ENCODE measurements around the gene SLC43A2.

The SLC43A2 gene

DNA sequence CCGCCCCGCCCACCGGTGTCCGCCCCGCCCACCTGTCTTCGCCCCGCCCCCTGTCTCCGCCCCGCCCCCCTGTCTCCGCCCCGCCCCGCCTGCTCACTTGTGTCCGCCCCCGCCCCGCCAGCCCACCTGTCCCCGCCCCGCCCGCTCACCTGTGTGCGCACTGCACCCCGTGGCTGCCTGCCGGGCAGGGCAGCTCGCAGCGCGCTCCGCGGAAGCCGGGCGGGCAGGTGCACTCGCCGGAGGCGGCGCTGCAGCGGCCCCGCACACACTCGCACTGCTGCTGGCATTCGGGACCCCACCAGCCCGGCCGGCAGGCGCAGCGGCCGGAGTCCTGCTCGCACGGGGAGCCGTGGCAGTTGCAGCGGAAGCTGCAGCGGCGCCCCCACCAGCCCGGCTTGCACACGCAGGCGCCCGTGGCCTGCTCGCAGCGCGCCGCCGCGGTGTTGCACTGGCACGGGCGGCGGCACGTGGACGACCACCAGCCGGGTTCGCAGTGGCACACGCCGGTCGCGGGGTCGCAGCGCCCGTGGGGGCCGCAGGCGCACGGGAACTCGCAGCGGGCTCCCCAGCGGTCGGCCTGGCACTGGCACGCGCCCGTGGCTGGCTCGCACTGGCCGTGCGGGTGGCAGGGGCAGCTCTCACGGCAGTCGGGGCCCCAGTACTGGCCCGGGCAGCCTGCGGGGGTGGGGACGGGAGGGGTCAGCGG lies 14.8 kb upstream of the SLC43A2 start:
- DNase-seq, result peak; percentile 55

DNA sequence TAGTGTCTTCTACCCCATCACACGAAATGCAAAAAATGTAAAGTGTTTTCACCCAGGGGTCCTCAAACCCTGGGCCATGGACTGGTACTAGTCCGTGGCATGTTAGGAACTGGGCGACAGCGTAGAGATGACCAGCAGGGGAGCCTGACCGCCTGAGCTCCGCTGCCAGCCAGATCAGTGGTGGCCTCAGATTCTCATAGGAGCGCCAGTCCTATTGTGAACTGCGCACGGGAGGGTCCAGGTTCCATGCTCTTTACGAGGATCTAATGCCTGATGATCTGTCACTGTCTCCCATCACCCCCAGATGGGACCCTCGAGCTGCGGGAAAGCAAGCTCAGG lies 12.4 kb upstream of the SLC43A2 start:
- no peak for DNase-seq

DNA sequence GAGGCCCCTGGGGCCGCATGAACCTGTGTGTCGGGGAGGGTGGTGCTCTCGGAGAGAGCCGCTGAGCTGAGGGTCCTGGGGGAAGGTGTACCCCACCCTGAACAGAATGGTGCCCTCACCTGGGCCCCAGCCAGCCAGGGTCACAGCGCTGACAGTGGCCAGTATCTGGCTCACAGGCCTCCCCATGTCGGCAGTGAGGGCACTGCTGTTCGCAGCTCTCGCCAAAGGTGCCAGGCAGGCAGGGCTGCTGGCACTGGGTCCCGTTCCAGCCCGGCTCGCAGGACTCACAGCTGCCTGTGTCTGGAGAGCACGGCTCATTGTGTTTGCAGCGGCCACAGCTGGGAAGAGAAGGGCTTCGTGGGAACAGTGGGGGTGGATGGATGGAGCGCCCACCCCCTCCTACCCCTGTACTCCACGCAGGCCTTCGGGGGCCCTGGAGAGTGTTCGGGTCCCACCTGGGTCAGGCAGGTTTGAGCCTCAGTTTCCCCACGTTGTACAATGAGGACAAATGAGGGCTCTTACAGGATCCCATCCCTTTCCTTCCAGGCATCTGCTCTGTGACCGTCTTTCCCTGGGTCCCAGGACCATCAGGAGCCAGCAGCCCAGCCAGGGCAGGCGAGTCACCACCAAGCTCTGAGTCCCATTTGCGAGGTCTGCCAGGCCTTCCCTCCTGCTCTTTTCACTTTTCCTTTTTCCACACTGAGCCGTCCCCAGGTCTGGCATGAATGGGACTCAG lies 11.9 kb upstream of the SLC43A2 start:
- no peak for DNase-seq

DNA sequence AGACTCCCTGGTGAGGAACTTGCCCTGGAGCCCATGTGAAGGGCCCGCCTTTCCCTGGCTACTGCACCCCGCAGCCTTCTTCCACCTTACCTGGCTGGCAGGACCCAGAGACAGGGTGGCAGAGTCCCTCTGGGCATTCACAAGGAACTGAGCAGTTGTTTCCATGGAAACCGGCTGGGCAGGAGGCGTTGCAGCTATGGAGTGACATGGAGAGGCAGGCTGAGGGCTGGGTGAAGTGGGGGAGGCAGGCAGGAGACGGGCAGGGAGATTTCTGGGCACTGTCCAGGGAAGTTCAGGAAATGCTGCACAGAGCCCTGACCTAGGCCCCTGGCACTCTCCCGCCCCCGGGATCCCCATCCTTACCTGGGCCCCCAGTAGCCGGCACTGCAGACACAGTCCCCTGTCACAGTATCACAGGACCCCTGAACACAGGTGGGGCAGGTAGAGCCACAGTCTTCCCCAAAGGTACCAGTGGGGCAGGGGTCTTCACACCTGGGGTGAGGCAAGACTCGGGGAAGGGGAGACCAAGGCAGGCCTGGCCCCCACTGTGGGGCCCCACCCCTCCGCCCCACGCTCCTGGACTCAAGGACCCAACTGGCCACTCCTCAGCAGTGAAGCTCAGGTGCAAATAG lies 11.0 kb upstream of the SLC43A2 start:
- DNase-seq, result no peak

DNA sequence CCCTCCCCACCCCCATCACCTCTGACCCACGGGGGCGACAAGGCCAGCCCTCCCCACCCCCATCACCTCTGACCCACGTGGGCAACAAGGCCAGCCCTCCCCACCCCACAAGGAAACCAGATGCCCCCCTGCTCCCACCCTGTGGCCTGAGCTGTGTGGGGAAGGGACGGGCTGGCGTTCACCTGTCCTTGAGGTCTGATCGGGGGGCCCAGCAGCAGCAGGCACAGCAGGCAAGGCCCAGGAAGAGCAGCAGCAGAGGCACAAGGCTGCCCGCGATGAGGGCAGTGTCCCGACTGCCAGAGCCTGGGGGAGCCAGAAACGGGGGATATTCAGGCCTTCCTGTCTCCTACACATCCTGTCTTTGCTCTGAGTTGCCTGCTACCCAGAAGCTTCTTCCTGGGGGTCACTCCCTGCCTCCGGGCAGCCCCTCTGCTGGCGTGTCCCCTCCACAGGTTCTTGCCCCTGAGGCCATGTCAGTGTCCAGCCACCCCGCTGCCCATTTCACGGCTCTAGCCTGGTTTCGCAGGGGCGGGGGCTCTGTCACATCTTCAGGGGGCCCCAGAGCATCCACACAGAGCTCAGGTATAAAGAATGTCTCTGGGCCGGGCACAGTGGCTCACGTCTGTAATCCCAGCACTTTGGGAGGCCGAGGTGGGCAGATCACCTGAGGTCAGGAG lies 10.1 kb upstream of the SLC43A2 start:
- DNase-seq, result no peak

DNA sequence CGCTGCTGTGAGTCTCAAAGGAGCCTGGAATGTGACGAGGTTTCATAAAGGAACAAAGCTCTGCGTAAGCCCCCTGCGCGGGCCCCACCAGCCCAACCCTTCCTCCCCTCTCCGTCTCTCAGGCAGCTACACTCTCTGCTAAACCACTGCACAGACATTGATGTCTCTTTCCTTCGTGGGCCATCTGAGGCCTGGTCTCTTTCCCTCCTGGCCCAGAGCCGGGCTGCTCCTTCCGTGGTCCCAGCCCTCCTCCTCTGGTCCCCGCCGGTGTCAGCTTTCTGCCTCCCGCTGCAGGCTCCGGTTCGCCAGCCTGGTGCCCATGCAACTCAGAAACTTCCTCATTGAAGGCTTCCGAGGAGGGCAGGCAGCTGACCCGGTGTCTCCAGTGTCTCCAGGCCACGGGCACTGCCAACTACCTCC lies 9.5 kb upstream of the SLC43A2 start:
- DNase-seq, result no peak

DNA sequence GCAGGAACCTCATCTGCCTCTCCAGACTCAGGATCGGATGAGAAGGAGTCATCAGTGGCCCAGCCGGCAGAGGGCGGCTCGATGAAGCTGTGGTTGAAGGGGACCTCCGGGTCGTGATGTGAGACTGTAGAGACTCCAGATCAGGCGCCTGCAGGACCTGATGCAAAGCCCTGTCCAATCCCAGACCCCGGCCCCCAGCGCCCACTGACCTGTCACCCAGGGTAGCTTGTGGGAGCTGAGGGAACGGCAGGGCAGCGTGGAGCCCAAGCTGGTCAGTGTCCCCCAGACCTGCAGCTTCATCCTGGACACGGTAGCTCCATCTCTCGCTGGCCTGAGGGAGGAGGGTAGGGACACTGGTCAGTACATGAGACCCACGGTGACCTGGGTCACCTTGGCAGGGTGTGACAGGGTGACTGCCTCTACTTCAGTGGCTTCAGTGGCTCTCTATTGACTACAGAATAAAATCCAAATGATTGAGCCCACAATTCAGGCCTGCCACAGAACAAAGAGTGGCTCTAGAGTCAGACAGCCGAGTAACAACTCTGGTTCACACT lies 8.2 kb upstream of the SLC43A2 start:
- no peak for DNase-seq

DNA sequence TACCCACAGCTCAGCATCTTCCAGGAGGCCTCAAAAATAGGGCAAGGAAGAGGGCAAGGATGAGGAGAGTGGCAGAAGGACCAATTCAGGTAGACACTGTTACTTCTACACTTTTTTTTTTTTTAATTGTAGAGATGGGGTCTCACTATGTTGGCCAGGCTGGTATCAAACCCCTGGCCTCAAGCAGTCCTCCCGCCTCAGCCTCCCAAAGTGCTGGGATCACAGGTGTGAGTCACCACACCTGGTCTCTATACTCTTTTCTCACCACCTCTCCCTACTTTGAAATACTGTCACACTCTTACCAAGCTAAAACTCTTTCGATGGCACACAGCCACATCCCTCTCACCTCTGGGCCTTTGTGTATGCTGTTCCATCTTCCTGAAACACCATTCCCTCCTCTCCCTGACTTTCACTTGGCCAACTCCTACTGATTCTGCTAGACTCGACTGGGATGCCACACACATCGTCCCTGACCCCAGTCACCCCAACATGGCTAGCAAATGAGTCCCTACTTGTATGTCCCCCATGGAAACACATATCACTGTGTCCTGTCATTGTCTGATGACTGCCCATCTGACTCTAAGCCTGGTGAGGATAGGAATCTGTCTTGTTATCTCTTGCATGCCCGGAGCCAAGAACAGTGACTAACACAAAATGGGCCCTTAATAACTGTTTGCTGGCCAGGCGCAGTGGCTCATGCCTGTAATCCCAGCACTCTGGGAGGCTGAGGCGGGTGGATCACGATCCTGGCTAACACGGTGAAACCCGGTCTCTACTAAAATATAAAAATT lies 7.2 kb upstream of the SLC43A2 start:
- DNase-seq, result no peak

DNA sequence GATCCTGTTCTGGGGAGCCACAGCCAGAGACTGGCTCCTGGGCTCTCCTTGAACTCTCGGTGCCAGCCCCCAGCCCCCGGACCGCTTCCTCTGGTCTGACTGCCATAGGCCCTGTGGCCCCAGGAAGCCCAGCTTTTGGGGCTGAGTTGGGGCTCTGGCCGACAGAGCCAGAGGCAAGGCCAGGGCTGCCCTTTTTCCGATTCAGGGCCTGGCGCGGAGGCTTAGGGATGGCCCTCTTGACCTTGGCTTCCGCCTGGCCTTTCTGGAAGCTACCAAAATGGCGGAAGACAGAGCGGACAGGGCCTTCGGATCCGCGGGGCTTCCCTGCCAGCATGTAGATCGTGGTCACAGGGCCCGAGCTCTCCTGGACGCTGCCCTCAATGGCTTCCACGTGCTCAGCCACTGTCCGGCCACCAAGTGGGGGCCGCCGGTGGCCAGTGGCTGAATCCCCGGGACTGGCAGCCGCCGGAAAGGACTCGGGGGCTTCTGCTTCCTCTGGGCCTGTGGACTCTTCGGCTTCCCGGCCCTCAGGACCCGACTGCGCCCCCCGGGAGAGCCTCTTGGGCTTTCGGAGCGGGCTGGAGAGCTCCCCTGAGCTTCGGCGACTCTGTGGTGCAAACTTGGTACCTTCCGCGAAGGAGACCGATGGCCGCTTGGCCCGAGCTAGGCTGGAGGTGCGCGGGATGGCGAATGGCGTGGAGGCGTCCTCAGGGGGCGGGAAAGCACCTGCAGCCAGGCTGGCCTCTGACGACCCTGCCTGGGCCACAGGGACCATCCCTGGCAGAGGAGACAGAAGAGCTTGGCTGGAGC lies 6.4 kb upstream of the SLC43A2 start:
- no peak for DNase-seq

DNA sequence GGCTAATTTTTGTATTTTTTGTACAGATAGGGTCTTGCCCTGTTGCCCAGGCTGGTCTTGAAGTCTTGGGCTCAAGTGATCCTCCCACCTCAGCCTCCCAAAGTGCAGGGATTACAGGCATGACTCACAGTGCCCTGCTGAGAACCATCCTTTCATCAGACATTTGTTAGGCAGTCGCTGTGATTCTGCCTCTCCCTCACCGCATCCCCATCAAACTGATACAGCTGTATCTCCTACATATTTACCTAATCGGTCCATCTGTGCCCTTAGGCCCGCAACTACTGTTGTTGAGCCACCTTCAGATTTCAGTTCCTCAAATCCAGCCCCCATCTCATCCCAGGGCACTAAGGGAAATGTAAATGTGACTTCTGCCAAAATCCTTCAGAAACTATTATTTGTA lies 2.0 kb upstream of the SLC43A2 start:
- DNase-seq, result no peak

DNA sequence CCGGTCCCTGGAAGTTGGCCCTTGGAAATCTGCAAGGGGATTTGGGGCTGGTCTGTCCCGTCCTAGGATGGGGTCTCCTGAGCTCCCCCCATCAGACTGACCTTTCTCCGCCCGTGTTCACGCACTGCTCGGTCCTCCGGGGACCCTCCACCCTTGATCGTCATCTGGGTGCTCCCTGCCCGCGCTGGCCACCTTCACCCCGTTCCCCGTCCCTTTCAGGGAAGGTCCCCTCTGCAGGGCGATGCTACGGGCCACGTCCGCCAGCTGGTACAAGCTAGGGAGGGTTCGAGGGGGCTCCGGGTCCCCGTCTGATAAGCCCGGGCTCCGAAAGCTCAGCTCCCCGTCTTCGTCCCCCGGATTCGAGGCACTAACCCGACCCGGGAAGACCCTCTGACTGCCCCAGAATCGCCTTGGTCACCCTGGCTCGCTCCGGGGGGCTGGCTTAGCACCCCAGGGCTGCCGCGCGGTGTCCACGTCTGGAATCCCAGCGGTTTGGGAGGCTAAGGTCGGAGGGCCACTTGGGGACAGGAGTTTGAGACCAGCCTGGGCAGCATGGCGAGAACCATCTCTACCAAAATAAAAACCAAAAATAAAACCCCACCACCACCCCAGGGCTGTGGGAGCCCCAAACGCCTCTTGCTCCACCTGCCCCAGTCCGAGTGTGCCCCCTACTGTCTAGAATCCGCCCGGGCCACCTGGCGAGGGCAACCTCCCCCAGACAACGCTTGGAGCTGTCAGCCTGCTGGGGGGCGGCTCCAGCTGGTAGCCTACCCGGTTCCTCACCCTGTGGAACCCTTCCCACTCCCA lies 1.1 kb upstream of the SLC43A2 start:
- peak; percentile 74 for DNase-seq

DNA sequence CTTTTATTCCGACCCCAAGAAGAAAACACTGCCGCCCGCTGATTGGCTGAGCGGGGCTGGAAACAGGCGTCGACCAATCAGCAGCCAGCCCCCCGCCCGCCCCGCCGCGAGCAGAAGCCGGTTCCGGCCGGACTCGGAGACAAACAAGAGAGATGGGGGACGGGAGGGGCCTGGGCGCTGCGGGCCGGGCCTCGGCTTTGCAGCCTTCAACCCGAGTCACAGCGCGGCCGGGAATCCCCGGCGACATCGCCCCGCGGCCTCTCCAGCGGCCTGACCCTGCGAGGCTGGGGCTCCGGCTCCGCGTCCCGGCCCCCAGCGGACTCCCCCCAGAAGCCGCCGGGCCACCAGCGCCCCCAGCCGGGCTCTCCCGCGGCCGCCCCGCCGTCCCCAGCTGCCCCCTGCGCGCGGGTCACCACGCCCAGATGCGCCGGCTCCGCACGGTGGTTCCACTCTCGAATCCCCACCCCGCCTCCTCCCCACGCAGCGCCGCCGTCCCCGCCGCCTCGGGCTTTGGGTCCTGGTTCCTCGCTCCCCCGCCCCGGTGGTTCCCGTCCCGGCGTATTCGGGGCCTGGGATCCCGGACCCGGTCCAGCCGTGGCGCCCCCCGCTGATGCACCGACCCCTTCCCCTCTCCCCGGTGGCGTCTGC lies 346 bp upstream of the SLC43A2 start:
- DNase-seq, result peak; percentile 88

DNA sequence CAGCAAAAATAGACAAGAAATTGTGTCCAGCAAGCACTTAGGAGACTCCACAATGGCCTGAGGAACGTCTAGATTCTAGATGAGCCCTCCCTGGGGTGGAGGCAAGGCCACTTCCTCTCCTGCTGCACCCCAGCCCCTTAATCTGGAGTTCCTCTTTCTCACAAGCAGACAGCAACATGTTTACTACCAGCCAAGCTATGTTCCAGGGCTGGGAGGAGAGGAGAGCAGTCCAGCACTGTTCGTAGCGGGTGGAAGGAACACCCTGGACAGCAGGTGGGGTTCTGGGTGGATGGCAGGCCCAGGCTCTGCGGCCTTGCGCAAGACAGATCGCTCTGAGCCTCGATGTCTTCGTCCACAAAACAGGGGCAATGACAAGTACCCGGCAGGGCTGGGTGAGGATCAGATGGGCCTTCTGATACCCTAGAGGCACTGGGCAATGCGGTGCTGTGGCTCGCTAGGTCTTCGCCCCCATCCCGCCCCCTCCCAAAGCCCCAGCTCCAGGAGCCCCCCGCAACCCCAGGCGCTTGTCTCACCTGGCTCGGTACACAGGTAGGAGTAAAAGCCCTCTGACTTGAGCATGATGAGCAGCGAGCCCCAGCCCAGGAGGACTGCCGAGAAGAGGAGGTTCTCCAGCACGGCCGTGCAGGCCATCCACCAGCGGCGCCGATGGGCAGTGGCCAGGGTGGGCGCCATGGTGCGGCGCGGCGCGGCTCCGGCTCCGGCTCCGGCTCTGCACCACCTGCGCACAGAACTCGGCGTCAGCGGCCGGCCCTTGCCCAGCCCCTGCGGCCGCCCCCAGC lies 1.3 kb downstream of the SLC43A2 start:
- DNase-seq, result no peak

DNA sequence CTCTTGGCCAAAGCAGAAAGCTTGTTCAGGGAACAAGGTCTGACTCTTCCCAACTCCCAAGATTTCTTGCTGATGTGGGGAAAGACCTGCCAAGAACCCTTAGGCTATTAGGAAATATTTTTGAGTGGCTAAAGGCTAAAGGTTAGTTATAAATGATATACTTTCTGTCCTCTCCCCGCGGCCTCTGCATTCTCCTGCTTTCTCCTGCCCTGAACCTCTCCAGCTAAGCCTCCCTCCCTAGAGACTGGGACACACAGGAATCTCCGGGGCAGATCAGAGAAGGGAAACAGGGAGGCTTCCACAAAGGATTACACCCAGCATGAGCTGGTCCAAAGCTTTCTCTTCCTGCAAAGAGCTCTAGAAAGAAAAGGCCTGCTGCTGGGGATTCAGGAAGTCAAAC lies 2.3 kb downstream of the SLC43A2 start:
- DNase-seq, result no peak

DNA sequence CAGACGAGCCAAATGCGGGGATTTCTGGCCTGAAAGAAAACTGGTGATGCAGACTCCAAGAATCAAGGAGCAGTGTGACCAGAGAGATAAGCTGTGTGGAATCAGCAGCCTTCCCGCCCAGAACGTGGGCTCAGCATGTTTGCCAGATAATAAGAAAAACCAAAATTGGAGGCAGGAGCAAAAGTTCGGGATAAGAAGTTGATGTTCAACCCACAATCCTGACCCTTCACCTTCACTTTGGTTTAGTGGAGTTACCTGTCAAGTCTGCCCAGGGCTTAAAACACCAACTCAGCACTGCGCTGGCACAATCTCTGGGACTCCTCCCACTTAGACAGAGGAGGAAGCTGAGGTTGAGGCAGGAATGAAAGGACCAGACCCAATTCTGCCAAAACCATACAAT lies 3.1 kb downstream of the SLC43A2 start:
- no peak for DNase-seq

DNA sequence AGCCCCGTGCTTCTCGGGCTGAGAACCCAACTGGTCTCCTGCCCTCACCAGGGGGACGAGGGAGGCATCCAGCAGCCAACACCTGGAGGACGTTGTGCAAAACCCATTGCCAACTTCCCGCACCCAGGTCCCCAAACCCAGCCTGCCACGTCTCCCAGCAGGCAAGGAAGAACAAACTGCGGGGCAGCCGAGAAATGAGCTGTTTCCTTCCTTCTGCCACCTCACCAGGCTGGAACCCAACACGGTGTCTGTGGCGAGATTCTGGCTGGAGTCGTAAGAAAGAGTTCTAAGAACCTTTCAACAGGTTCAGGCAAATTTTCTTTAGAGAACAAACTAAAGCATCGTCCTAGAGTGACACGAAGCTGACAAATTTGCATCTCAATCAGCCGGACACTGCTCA lies 3.6 kb downstream of the SLC43A2 start:
- no peak for DNase-seq

DNA sequence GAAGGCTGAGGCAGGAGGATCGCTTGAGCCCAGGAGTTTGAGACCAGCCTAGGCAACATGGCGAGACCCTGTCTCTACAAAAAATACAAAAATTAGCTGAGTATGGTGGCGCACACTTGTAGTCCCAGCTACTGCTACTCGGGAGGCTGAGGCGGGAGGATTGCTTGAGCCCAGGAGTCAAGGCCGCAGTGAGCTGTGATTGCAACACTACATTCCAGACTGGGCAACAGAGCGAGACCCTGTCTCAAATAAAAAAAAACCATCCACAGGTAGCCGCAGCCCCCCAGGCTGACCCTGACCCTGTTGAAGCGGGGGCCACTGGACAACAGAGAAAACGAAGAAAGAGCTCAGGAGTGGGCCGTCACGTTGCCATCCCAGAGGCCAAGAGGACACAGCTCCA lies 4.0 kb downstream of the SLC43A2 start:
- DNase-seq, result no peak

DNA sequence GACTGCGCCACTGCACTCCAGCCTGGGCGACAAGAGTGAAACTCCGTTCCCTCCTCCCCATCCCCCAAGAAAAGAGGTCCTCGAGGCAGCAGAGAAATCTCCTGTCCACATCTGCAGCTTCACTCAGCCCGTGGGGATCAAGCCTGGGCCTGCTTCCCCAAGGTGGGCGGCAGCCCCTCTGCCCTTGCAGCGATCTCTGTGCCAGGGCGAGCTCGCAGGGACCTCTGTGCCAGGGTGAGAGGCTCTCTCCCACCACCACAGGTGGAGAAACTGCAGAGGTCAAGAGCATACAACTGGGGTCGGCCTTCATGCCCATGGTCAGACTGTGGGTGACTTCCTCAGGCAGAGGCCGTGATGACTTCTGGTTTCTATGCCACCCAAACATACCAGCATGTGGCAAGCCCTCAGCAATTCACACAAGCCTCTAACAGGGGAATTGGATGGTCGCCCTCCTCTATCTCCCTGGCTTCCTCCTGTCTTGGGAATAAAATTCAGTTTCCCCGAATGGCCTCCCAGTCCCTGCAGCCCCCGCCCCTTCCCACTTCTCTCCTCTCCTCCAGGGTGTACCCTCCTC lies 5.5 kb downstream of the SLC43A2 start:
- DNase-seq, result no peak
